AG04449 (cell line): Measurements from ENCODE around the gene CTNNA2.
"Not testable (repeated sequence)": the region's sequence is repeated elsewhere in the genome, so short reads cannot be mapped to it uniquely, and the experiment has no call there.

Experiments used
- CTCF ChIA-PET: fragments of 350-600 bp; formaldehyde crosslinking; extraction: SDS; loops from one replicate; lab custom pipeline; 2021; ENCODE audit warnings: antibody characterized with exemption; lab: Yijun Ruan, JAX
- POLR2A ChIA-PET: fragments of 400-600, 350-600 bp; formaldehyde crosslinking; extraction: SDS; loops from one replicate; lab custom pipeline; 2020; ENCODE audit warnings: antibody characterized with exemption, inconsistent platforms; lab: Yijun Ruan, JAX
- DNase-seq: peaks from one replicate; pipeline ENCODE4 v3.0.0-alpha.2; 2010; ENCODE audit warnings: low read depth, low spot score
- H3K4me3 ChIP-seq: 2 replicates; pipeline ENCODE4 v1.5.1; 2011; ENCODE audit warnings: low read depth, mild to moderate bottlenecking, control low read depth, low read length
- TF ChIP-seq, protein P1 (sequence below): IDR thresholded peaks from one replicate; pipeline ENCODE4 v1.5.1; 2011; ENCODE audit warnings: mild to moderate bottlenecking, moderate library complexity, low read length, control low read depth, inconsistent platforms; ENCODE audit not compliant: insufficient read depth; ENCODE audit errors: missing control alignments

CTNNA2 gene

DNA sequence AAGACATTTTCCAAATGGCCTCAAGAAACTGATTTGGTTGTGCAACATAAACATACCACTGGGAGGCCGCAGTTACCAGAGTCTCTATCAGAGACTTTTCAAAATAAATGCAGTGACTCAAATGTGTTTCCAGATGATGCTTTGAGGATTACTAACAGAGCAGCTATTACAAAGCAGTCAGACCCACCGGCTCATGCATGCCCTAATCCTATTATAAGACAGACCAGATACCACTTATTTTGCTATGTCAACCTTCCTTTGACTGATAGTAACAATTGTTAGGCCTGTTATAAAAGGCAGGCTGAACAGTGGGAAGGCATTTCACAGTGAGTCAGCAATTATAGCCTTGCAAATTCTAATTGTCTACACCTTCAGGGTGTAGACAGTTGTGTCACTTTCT lies 574.0 kb downstream of the CTNNA2 start:
- DNase-seq = peak; percentile 77
- no peak overlapping the region for H3K4me3 ChIP-seq
- POLR2A ChIA-PET = no interaction called here
- TF ChIP-seq, protein P1, sequence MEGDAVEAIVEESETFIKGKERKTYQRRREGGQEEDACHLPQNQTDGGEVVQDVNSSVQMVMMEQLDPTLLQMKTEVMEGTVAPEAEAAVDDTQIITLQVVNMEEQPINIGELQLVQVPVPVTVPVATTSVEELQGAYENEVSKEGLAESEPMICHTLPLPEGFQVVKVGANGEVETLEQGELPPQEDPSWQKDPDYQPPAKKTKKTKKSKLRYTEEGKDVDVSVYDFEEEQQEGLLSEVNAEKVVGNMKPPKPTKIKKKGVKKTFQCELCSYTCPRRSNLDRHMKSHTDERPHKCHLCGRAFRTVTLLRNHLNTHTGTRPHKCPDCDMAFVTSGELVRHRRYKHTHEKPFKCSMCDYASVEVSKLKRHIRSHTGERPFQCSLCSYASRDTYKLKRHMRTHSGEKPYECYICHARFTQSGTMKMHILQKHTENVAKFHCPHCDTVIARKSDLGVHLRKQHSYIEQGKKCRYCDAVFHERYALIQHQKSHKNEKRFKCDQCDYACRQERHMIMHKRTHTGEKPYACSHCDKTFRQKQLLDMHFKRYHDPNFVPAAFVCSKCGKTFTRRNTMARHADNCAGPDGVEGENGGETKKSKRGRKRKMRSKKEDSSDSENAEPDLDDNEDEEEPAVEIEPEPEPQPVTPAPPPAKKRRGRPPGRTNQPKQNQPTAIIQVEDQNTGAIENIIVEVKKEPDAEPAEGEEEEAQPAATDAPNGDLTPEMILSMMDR = no peak
- CTCF ChIA-PET = interaction anchor here (1.2 to 4.7 kb wide), 4 partner anchors 10 to 151 kb away, joined by 4 to 32 read pairs (median 8); no protein-coding TSS in a partner anchor

DNA sequence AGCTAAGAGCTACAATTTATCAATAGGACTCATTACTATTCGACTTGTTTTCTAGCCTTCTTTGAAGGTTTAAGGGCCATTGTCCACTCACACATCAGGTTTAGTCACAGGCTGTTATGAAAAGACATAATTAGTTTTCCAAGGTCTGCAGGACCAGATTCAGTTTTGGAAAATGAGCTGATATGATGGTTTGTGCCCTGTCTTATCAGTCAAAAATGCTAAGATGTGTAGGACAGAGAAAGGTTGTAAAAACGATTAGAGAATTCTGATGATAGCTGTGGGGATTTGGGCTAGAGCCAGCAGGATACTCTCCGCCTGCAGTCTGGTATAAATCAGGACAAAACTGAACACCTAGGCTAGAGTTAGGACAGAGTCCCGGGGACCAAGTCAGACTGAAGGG lies 578.4 kb downstream of the CTNNA2 start:
- no peak for DNase-seq
- ChIA-PET POLR2A (no interaction called here), CTCF (interaction anchor here (1.4 to 2.7 kb wide), 4 partner anchors 12 to 147 kb away, joined by 3 to 8 read pairs (median 6); no protein-coding TSS in a partner anchor)
- no peak overlapping the region for H3K4me3 ChIP-seq
- TF ChIP-seq, protein P1 = no peak

DNA sequence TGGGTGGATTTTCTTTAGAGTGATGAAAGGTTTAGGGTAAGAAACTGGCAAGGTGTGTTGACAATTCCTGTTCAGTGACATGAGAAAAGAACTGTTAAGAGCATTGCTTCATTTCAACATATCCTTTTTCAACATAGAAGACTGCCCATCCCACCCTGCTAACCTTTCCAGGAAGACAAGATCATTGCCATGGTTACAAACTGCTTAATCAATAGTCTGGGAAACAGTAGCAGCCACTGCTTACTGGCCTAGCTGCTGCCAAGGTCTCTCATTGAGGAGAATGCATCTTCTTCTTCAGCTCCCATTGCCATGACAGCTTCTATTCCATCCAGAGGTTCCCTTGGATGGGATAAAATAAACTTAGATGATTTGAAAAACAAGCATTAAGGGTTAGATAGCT lies 579.6 kb downstream of the CTNNA2 start:
- ChIA-PET CTCF (interaction anchor here (2.7 kb wide), 1 partner anchor 20 kb away, joined by 8 read pairs; no protein-coding TSS in a partner anchor), POLR2A (no interaction called here)
- TF ChIP-seq, protein P1 = no peak
- H3K4me3 ChIP-seq = no peak overlapping the region
- no peak for DNase-seq

DNA sequence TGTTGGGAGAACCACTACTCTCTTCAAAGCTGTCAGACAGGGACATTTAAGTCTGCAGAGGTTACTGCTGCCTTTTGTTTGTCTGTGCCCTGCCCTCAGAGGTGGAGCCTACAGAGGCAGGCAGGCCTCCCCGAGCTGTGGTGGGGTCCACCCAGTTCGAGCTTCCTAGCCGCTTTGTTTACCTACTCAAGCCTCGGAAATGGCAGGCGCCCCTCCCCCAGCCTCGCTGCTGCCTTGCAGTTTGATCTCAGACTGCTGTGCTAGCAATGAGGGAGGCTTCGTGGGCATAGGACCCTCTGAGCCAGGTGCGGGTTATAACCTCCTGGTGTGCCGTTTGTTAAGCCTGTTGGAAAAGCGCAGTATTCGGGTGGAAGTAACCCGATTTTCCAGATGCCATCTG lies 585.7 kb downstream of the CTNNA2 start:
- H3K4me3 ChIP-seq, CTCF ChIA-PET, DNase-seq, POLR2A ChIA-PET: not testable (repeated sequence)

DNA sequence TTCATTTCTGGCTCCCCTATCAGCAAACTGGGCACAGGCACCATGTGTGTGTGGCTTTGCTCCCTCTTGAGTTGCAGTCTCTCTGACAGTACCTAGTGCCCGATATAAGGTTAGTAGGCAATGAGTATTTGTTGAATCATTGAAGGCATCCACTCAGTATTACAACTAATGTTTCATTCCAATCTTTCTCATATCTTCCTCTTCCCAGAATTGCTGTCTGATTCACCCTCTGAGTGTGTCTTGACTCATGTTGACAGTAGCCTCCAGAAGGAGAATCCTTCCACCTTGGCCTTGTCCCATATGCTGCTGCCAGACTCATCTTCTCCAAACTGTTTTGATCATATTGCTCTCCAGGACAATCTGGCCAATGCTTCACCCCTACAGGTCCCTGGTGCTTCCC lies 589.2 kb downstream of the CTNNA2 start:
- H3K4me3 ChIP-seq = no peak overlapping the region
- ChIA-PET CTCF (interaction anchor here (1.6 to 1.8 kb wide), 2 partner anchors 16 to 137 kb away, joined by 4 to 6 read pairs; no protein-coding TSS in a partner anchor), POLR2A (no interaction called here)
- peak; percentile 69 for DNase-seq
- TF ChIP-seq, protein P1 = no peak

DNA sequence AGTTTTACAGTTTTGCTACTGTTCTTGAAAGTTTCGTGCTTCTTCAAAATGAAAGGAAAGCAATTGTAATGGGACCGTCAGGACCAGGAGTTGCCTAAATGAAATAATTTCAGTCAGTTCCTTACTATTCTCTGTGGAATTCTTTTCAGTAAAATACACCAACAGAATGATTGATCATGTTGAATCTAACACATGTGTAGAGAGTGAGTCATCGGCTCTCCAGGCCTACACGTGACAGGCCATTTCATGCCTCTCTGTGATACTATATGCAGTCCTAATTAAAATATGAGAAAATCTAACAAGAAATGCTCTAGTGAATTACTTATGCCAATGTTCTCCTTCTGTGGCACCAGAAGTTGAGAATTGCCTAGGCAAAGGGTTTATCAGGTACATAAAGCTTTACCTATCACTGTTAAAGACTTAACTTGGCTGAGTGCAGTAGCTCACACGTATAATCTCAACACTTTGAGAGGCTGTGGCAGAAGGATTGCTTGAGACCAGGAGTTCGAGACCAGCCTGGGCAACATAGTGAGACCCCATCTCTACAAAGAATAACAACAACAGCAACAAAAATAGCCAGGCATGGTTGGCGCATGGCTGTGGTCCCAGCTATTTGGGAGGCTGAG lies 592.3 kb downstream of the CTNNA2 start:
- POLR2A ChIA-PET = no interaction called here
- DNase-seq = no peak

More for the DNA sequence above, 592.3 kb downstream of the CTNNA2 start:
- TF ChIP-seq, protein P1 = no peak
- H3K4me3 ChIP-seq = no peak overlapping the region
- CTCF ChIA-PET = interaction anchor here (1.1 to 1.2 kb wide), 2 partner anchors 11 to 14 kb away, joined by 3 read pairs; no protein-coding TSS in a partner anchor
